HepG2 (cell line): ENCODE results near the gene TMEM135. TPM values are rescaled to one million over a fixed set of nuclear protein-coding genes. Genes with fewer than 3 reads are reported as not detected.

Source experiments
- ATAC-seq: fragments of 200-7000 bp; cut with Tn5 transposase; 3 replicates; pipeline ENCODE4 v1.9.1; 2020; ENCODE audit warnings: mild to moderate bottlenecking, moderate library complexity
- BruUV-seq: library from RNA; stranded (reverse); fragments of 400-500 nt; replicated peaks from 2 replicates; lab custom pipeline; 2021; lab: Mats Ljungman, UMichigan
- CTCF ChIA-PET: fragments of 300-600 bp; formaldehyde crosslinking; extraction: SDS; loops from one replicate; lab custom pipeline; 2021; ENCODE audit warnings: low total read pairs, inconsistent platforms, low intra/inter-chr PET ratio; lab: Yijun Ruan, JAX
- POLR2A ChIA-PET: fragments of 350-600 bp; sonication (Branson Sonifier 250); formaldehyde crosslinking; loops from one replicate; lab custom pipeline; 2020; ENCODE audit warnings: antibody characterized with exemption, inconsistent platforms; lab: Yijun Ruan, JAX
- DNase-seq: peaks from one replicate; pipeline ENCODE4 v3.0.0-alpha.2; 2015; ENCODE audit warnings: low spot score
- FAIRE-seq: peaks from 3 replicates; lab custom pipeline; 2011; peaks lifted over from hg19 to GRCh38; lab: Jason Lieb, UNC
- H2AFZ ChIP-seq: one replicate; pipeline ENCODE4 v1.6.1; 2011; ENCODE audit warnings: low read length, inconsistent platforms
- H3K27ac ChIP-seq: fragments of 300-600 bp; 3 replicates; pipeline ENCODE4 v1.8.0; 2011; ENCODE audit warnings: mixed run types, mild to moderate bottlenecking, mixed read lengths, low read length, inconsistent platforms; ENCODE audit not compliant: insufficient read depth; ENCODE audit errors: extremely low read length
- H3K27me3 ChIP-seq, 2 experiments: fragments of 200-600 bp in 1 of 2; 2 replicates in 1 of 2; 3 replicates in 1 of 2; pipeline versions ENCODE4 v1.6.0 to v1.8.0; 2011; ENCODE audit warnings: low read length in 2 of 2, mild to moderate bottlenecking in 2 of 2, moderate library complexity in 2 of 2, inconsistent platforms in 1 of 2; ENCODE audit not compliant: insufficient read depth in 2 of 2, control insufficient read depth in 1 of 2
- H3K36me3 ChIP-seq, 2 experiments: fragments of 200-600 bp in 1 of 2; replicated peaks in 1 of 2; 2 replicates in 1 of 2; 3 replicates in 1 of 2; pipeline versions ENCODE4 v1.5.1 to v1.8.0; 2011; ENCODE audit warnings: low read length in 2 of 2, inconsistent platforms in 1 of 2; ENCODE audit not compliant: insufficient read depth in 2 of 2, control insufficient read depth in 1 of 2
- H3K4me1 ChIP-seq: 2 replicates; pipeline ENCODE4 v1.5.1; 2012; ENCODE audit warnings: low read length, inconsistent platforms; ENCODE audit not compliant: insufficient read depth
- H3K4me2 ChIP-seq: 2 replicates; pipeline ENCODE4 v1.6.0; 2011; ENCODE audit warnings: low read depth, low read length, inconsistent platforms
- H3K4me3 ChIP-seq, 3 experiments: fragments of 200-600 bp in 1 of 3; sonication (generic), shearing (Covaris generic) in 1 of 3; replicated peaks in 1 of 3; 2 replicates each; pipeline ENCODE4 v1.5.1; 2011 to 2016; ENCODE audit warnings: low read length in 3 of 3, inconsistent platforms in 2 of 3, low read depth in 2 of 3, mild to moderate bottlenecking in 2 of 3, control low read depth in 1 of 3, mixed read lengths in 1 of 3; ENCODE audit not compliant: insufficient read depth in 1 of 3
- H3K79me2 ChIP-seq: one replicate; pipeline ENCODE4 v1.6.1; 2011; ENCODE audit warnings: low read length, inconsistent platforms; ENCODE audit not compliant: insufficient read depth
- H3K9ac ChIP-seq: 2 replicates; pipeline ENCODE4 v1.6.0; 2011; ENCODE audit warnings: mild to moderate bottlenecking, low read depth, low read length, inconsistent platforms; ENCODE audit not compliant: insufficient read depth
- H3K9me3 ChIP-seq: 2 replicates; pipeline ENCODE4 v1.5.1; 2012; ENCODE audit warnings: mild to moderate bottlenecking, low read length
- H4K20me1 ChIP-seq: 2 replicates; pipeline ENCODE4 v1.6.0; 2011; ENCODE audit warnings: inconsistent platforms, mild to moderate bottlenecking, low read length, moderate library complexity; ENCODE audit not compliant: insufficient read depth
- HMGXB4 ChIP-seq, 2 experiments: sonication (generic) in 1 of 2; formaldehyde crosslinking in 1 of 2; IDR thresholded peaks; 2 replicates each; pipeline versions ENCODE4 v1.4.0 to v1.6.1; 2018 to 2020; ENCODE audit warnings: missing genetic modification reagents in 2 of 2, borderline replicate concordance in 1 of 2, low read depth in 1 of 2, mild to moderate bottlenecking in 1 of 2, missing biosample characterization in 1 of 2
- MED1 ChIP-seq: sonication (generic); formaldehyde crosslinking; IDR thresholded peaks from 2 replicates; pipeline ENCODE4 v1.4.0; 2020; ENCODE audit warnings: missing genetic modification reagents
- PLSCR1 ChIP-seq: sonication (generic); formaldehyde crosslinking; IDR thresholded peaks from 2 replicates; pipeline ENCODE4 v1.5.0; 2020; ENCODE audit warnings: missing genetic modification reagents, mild to moderate bottlenecking, borderline replicate concordance
- RAD21 ChIP-seq: fragments of 450-650 bp; formaldehyde crosslinking; IDR thresholded peaks from 2 replicates; pipeline ENCODE4 v1.5.0; 2020; ENCODE audit warnings: mild to moderate bottlenecking
- RBM22 ChIP-seq: fragments of 200-400 bp; formaldehyde crosslinking; optimal IDR thresholded peaks from 2 replicates; pipeline ENCODE3; 2017; ENCODE audit warnings: mild to moderate bottlenecking, low read length, moderate library complexity
- SRSF1 ChIP-seq: fragments of 200-400 bp; formaldehyde crosslinking; optimal IDR thresholded peaks from 2 replicates; pipeline ENCODE3; 2017; ENCODE audit warnings: mild to moderate bottlenecking, low read depth, low read length, moderate library complexity
- ZNF441 ChIP-seq: sonication (generic); formaldehyde crosslinking; IDR thresholded peaks from 2 replicates; pipeline ENCODE4 v1.7.0; 2021; ENCODE audit warnings: missing genetic modification reagents, borderline replicate concordance
- ZNF644 ChIP-seq: IDR thresholded peaks from 2 replicates; pipeline ENCODE4 v1.6.1; 2016; ENCODE audit warnings: low read depth
- ZNF775 ChIP-seq: sonication (generic); formaldehyde crosslinking; IDR thresholded peaks from 2 replicates; pipeline ENCODE4 v1.4.0; 2020; ENCODE audit warnings: missing genetic modification reagents, mild to moderate bottlenecking, moderate library complexity, borderline replicate concordance
- WGBS: methylation state at CpG from one replicate; pipeline ENCODE4 v1.1.6; 2017; ENCODE audit warnings: low lambda C conversion rate; 5-methylcytosine and 5-hydroxymethylcytosine counted together
- in situ Hi-C: cut with HindIII; loops from 2 replicates; pipeline ENCODE4 v1.10.0; 2017; ENCODE audit warnings: low pct_unique_long_range_greater_than_20kb; ENCODE audit not compliant: extremely low pct_ligation_motif_present
- intact Hi-C: fragments of 100-400 bp; cut with micrococcal nuclease; formaldehyde crosslinking; loops from one replicate; pipeline ENCODE4 v1.10.0; 2022; ENCODE audit not compliant: unreplicated experiment
- polyA plus RNA-seq, 8 experiments: library from polyadenylated mRNA; depleted of rRNA in 3 of 8; stranded (reverse) in 7 of 8; unstranded in 1 of 8; fragments of >200 nt; fragmentation: Illumina TruSeq in 4 of 8; extraction: Trizol in 4 of 8; gene quantifications; 2 replicates each; pipeline versions ENCODE4 v1.2.1 to v1.2.3, GENCODE V29; 2011 to 2016; ENCODE audit warnings: low read depth in 4 of 8, missing spikeins in 1 of 8, mixed read lengths in 1 of 8; ENCODE audit not compliant: insufficient read depth in 1 of 8
- total RNA-seq, 5 experiments: library from RNA; depleted of rRNA; stranded (reverse); fragments of >200 nt; fragmentation: Illumina TruSeq; extraction: Trizol; gene quantifications; 2 replicates each; pipeline ENCODE4 v1.2.3, GENCODE V29; 2016; ENCODE audit warnings: low read depth in 1 of 5
- TF ChIP-seq, protein P1 (sequence below): sonication (generic); formaldehyde crosslinking; IDR thresholded peaks from 2 replicates; pipeline ENCODE4 v1.8.1; 2022; ENCODE audit warnings: mild to moderate bottlenecking, missing genetic modification reagents
- TF ChIP-seq, protein P2 (sequence below): sonication (generic); formaldehyde crosslinking; IDR thresholded peaks from 2 replicates; pipeline ENCODE4 v1.5.0; 2020; ENCODE audit warnings: missing genetic modification reagents
- TF ChIP-seq, protein P3 (sequence below): sonication (generic); formaldehyde crosslinking; IDR thresholded peaks from 2 replicates; pipeline ENCODE4 v1.5.1; 2020; ENCODE audit warnings: missing genetic modification reagents, mild to moderate bottlenecking, borderline replicate concordance

TMEM135 gene
- total and polyA plus RNA-seq, 2 of the 13 experiments (the other 11 are each of a cell fraction or from before 2014, with no cell fraction given), result 36.6 to 88.9 TPM

DNA sequence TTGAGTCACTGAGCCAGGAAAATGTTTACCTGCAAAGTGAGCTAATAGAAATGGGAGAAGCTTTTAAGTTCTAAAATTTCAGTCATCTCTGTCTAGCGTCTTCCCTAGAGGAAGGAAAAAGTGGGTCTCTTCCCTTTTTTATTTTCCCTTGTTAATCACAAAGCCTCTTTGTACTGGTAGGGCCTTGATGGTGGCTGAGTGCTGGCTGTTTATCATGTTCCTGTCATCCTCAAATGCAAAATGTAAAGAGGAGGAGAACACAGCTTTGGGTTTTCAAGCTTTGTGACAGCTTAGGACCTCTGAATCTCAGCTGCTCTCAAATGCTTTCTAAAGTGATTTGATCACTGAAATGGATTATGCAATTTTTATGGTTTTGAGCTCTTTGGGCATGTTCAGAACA, 222.0 kb downstream of the TMEM135 start:
- TF ChIP-seq ZNF775 (CRISPR knock-in tag) (no peak), RBM22 (peak; percentile 37), MED1 (CRISPR knock-in tag) (no peak)
- TF ChIP-seq, protein P1, sequence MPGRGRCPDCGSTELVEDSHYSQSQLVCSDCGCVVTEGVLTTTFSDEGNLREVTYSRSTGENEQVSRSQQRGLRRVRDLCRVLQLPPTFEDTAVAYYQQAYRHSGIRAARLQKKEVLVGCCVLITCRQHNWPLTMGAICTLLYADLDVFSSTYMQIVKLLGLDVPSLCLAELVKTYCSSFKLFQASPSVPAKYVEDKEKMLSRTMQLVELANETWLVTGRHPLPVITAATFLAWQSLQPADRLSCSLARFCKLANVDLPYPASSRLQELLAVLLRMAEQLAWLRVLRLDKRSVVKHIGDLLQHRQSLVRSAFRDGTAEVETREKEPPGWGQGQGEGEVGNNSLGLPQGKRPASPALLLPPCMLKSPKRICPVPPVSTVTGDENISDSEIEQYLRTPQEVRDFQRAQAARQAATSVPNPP (CRISPR knock-in tag), result no peak
- CTCF ChIA-PET, result no interaction called here
- POLR2A ChIA-PET, result no interaction called here
- Histone ChIP-seq H3K9me3 (no peaks in the 10 kb centered on the region), H3K9ac (no peak overlapping the region), H3K27me3 (no peaks in the 10 kb centered on the region), H3K36me3 (no peaks in the 10 kb centered on the region; a peak in 2 of 5 replicates), H3K4me1 (no peaks in the 10 kb centered on the region), H4K20me1 (no peaks in the 10 kb centered on the region), H3K4me3 (no peak overlapping the region), H2AFZ (no peak overlapping the region), H3K4me2 (no peak overlapping the region), H3K27ac (no peak overlapping the region), H3K79me2 (no peaks in the 10 kb centered on the region)
- in situ Hi-C loops, result no loop called here
- DNase-seq, result no peak
- ATAC-seq, result no peak
- intact Hi-C loops, result no loop called here
- WGBS, result 100% methylated on average over 1 of the region's 1 CpG
- FAIRE-seq, result no peak
- no TSS peak for BruUV-seq

DNA sequence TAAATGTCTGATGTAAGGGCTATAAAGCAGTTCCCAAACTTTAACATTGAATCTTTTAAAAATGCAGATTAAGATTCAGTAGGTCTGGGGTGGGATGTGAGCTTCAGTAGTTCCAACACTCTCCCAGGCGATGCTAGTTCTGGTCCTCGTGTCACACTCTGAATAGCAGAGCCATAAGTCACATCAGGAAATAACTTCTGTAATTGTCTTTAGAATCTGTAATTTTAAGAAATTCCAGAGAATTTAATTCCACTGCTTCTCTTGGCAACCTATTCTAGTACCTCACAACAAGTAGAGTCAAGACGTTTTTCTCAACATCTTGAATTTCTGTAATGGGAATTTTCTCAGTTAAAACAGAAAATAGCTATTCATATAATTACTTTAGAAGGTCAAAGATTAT, 223.1 kb downstream of the TMEM135 start:
- ChIA-PET CTCF (no interaction called here), POLR2A (no interaction called here)
- no peak overlapping the region for H3K9ac ChIP-seq
- intact Hi-C loops (no loop called here), in situ Hi-C loops (no loop called here)
- no peaks in the 10 kb centered on the region for H3K79me2 ChIP-seq
- peaks cover 0 to 4% of the 10 kb centered on the region in 2 experiments; a peak in 2 of 5 replicates for H3K36me3 ChIP-seq
- ATAC-seq, result no peak
- no peak overlapping the region for H2AFZ ChIP-seq
- DNase-seq, result no peak
- no TSS peak for BruUV-seq
- no peak overlapping the region for H3K4me3 ChIP-seq
- no peak overlapping the region for H3K4me2 ChIP-seq
- H4K20me1 ChIP-seq, result no peaks in the 10 kb centered on the region
- H3K4me1 ChIP-seq, result no peaks in the 10 kb centered on the region
- 78% methylated on average over 3 of the region's 3 CpGs for WGBS
- FAIRE-seq, result no peak
- H3K27ac ChIP-seq, result no peak overlapping the region
- no peaks in the 10 kb centered on the region for H3K27me3 ChIP-seq
- no peaks in the 10 kb centered on the region for H3K9me3 ChIP-seq
- TF ChIP-seq, protein P2, sequence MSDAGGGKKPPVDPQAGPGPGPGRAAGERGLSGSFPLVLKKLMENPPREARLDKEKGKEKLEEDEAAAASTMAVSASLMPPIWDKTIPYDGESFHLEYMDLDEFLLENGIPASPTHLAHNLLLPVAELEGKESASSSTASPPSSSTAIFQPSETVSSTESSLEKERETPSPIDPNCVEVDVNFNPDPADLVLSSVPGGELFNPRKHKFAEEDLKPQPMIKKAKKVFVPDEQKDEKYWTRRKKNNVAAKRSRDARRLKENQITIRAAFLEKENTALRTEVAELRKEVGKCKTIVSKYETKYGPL, result no peak
- no peak for TF ChIP-seq RAD21 (CRISPR knock-in tag)
- no peak for TF ChIP-seq HMGXB4 (CRISPR knock-in tag; IDR thresholded peaks at IDR 0.05; ENCODE audit: borderline replicate concordance in 1 of 2, low read depth in 1 of 2)
- TF ChIP-seq, protein P3, sequence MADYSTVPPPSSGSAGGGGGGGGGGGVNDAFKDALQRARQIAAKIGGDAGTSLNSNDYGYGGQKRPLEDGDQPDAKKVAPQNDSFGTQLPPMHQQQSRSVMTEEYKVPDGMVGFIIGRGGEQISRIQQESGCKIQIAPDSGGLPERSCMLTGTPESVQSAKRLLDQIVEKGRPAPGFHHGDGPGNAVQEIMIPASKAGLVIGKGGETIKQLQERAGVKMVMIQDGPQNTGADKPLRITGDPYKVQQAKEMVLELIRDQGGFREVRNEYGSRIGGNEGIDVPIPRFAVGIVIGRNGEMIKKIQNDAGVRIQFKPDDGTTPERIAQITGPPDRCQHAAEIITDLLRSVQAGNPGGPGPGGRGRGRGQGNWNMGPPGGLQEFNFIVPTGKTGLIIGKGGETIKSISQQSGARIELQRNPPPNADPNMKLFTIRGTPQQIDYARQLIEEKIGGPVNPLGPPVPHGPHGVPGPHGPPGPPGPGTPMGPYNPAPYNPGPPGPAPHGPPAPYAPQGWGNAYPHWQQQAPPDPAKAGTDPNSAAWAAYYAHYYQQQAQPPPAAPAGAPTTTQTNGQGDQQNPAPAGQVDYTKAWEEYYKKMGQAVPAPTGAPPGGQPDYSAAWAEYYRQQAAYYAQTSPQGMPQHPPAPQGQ (CRISPR knock-in tag), result no peak
- TF ChIP-seq ZNF644 (CRISPR knock-in tag), result no peak
- TF ChIP-seq ZNF441, result no peak
- TF ChIP-seq PLSCR1 (CRISPR knock-in tag), result no peak
- no peak for TF ChIP-seq SRSF1
